NOMO-1 treated with dmso at 0.1 percent for 144 hours (cell line): ENCODE results near the gene GLP1R.

Experiments
- DNase-seq: peaks from one replicate; lab custom pipeline; 2025; ENCODE audit not compliant: unreplicated experiment; lab: John Stamatoyannopoulos, UW

The GLP1R gene

GRCh38 chr6:39048481-39049399 is at the start of gene GLP1R:
Gene GLP1R (plus strand): TSS chr6:39048781. CDS start chr6:39048841, 60 bp downstream.
- DNase-seq = no peak

GRCh38 chr6:39003072-39003471 is 45.5 kb upstream of the GLP1R start:
- DNase-seq = no peak

GRCh38 chr6:39003492-39003891 is 45.1 kb upstream of the GLP1R start:
- DNase-seq = no peak

GRCh38 chr6:39004801-39005200 is 43.8 kb upstream of the GLP1R start:
- no peak for DNase-seq

- DNase-seq = no peak
Observed at GRCh38 chr6:39005774-39006173, 42.8 kb upstream of the GLP1R start.

- no peak for DNase-seq
Observed at GRCh38 chr6:39007575-39007974, 41.0 kb upstream of the GLP1R start.

GRCh38 chr6:39008737-39009136 is 39.8 kb upstream of the GLP1R start:
- no peak for DNase-seq

- DNase-seq = no peak
Observed at GRCh38 chr6:39009476-39009875, 39.1 kb upstream of the GLP1R start.

GRCh38 chr6:39016839-39017546 is 31.6 kb upstream of the GLP1R start:
- no peak for DNase-seq

GRCh38 chr6:39017547-39017880 is 31.1 kb upstream of the GLP1R start:
- no peak for DNase-seq

GRCh38 chr6:39018103-39018502 is 30.5 kb upstream of the GLP1R start:
- no peak for DNase-seq

- no peak for DNase-seq
Observed at GRCh38 chr6:39020136-39020535, 28.4 kb upstream of the GLP1R start.

- no peak for DNase-seq
Observed at GRCh38 chr6:39021041-39021440, 27.5 kb upstream of the GLP1R start.

GRCh38 chr6:39021779-39022178 is 26.8 kb upstream of the GLP1R start:
- DNase-seq = no peak

- DNase-seq = no peak
Observed at GRCh38 chr6:39026175-39026574, 22.4 kb upstream of the GLP1R start.

- no peak for DNase-seq
Observed at GRCh38 chr6:39029156-39030011, 19.2 kb upstream of the GLP1R start.

GRCh38 chr6:39035681-39036080 is 12.9 kb upstream of the GLP1R start:
- no peak for DNase-seq

GRCh38 chr6:39037082-39037508 is 11.5 kb upstream of the GLP1R start:
- no peak for DNase-seq

GRCh38 chr6:39037707-39038106 is 10.9 kb upstream of the GLP1R start:
- DNase-seq = no peak

- no peak for DNase-seq
Observed at GRCh38 chr6:39040080-39040673, 8.4 kb upstream of the GLP1R start.

- no peak for DNase-seq
Observed at GRCh38 chr6:39041072-39041471, 7.5 kb upstream of the GLP1R start.
